ENCODE results near the gene UNC5B. TPM values are rescaled to one million over a fixed set of nuclear protein-coding genes. Genes with fewer than 3 reads are reported as not detected.
A peak's percentile ranks its signal among the peaks of the same experiment; 100 is the strongest.

UNC5B gene
- total RNA-seq, 3 donors from 2014 or later = 0.26 to 0.43 (median 0.35) TPM

- Mint-ChIP-seq H3K9me3 (peaks cover 19% of the 10 kb centered on the region), H3K36me3 (ENCODE audit: insufficient read depth) (no peaks in the 10 kb centered on the region), H3K4me1 (ENCODE audit: low read depth) (no peaks in the 10 kb centered on the region), H3K4me3 (no peak overlapping the region), H3K27me3 (ENCODE audit: low read depth) (peaks cover 22% of the 10 kb centered on the region)
- no peak for DNase-seq
- ATAC-seq = no peak
Measured at GRCh38 chr10:71201849-71202248, 10.5 kb upstream of the UNC5B start.

DNA sequence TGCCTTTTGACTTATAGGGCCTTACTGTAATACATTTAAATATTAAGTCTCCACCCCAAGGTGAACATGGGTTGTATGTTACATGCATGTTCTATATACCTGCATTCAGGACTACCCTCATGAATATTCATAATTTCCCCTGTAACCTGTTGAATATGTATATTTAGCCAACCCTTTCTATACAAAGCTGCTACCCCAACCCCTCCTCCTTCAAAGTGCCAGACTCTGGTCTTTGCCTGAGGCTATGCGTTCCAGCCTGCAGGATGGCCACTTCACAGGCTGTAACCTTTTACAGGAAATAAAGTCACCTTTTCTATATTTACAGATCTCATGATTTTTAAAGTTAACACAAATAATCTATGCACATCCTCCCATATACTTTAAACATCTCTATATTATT is 10.1 kb upstream of the UNC5B start:
- Mint-ChIP-seq H3K36me3 (ENCODE audit: insufficient read depth) (no peaks in the 10 kb centered on the region), H3K4me3 (no peak overlapping the region), H3K4me1 (ENCODE audit: low read depth) (no peaks in the 10 kb centered on the region), H3K27me3 (ENCODE audit: low read depth) (peaks cover 26% of the 10 kb centered on the region), H3K9me3 (peaks cover 17% of the 10 kb centered on the region)
- ATAC-seq (no peak), DNase-seq (no peak)

GRCh38 chr10:71203124-71203523 is 9.2 kb upstream of the UNC5B start:
- no peak overlapping the region for H3K4me3 Mint-ChIP-seq
- no peak for ATAC-seq
- H3K36me3 Mint-ChIP-seq (ENCODE audit: insufficient read depth) = no peaks in the 10 kb centered on the region
- peaks cover 11% of the 10 kb centered on the region for H3K9me3 Mint-ChIP-seq
- H3K4me1 Mint-ChIP-seq (ENCODE audit: low read depth) = no peaks in the 10 kb centered on the region
- DNase-seq = no peak
- H3K27me3 Mint-ChIP-seq (ENCODE audit: low read depth) = peaks cover 32% of the 10 kb centered on the region

GRCh38 chr10:71203716-71204115 is 8.7 kb upstream of the UNC5B start:
- H3K27me3 Mint-ChIP-seq (ENCODE audit: low read depth) = peaks cover 36% of the 10 kb centered on the region
- H3K36me3 Mint-ChIP-seq (ENCODE audit: insufficient read depth) = no peaks in the 10 kb centered on the region
- ATAC-seq (peak in 1 of 2 donors; percentile 18), DNase-seq (no peak)
- peaks cover 5% of the 10 kb centered on the region for H3K9me3 Mint-ChIP-seq
- H3K4me3 Mint-ChIP-seq = no peak overlapping the region
- H3K4me1 Mint-ChIP-seq (ENCODE audit: low read depth) = no peaks in the 10 kb centered on the region

DNA sequence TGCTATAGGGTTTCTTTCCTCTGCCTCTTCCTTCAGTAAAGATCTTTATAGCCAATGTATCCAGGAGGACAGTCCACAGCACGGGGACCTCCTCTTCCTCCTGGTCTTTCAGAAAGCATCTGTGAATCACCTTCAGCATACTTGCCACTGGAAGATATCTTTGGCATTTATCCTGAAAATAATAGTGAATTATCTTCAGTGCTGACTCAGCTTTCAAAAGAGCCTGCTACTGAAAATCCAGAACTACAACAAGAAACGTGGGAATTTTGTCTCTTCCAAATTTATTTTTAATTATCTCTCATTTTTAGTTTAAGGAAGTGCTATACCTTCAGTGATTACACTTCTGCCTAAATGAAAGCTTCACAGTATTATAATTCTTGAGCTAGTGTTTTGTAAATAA is 7.6 kb upstream of the UNC5B start:
- ATAC-seq (no peak), DNase-seq (no peak)
- H3K36me3 Mint-ChIP-seq (ENCODE audit: insufficient read depth) = no peaks in the 10 kb centered on the region
- H3K4me1 Mint-ChIP-seq (ENCODE audit: low read depth) = no peaks in the 10 kb centered on the region
- H3K27me3 Mint-ChIP-seq (ENCODE audit: low read depth) = peaks cover 40% of the 10 kb centered on the region
- no peaks in the 10 kb centered on the region for H3K9me3 Mint-ChIP-seq
- no peak overlapping the region for H3K4me3 Mint-ChIP-seq

- ATAC-seq = no peak
- no peak for DNase-seq
- no peaks in the 10 kb centered on the region for H3K4me1 Mint-ChIP-seq (ENCODE audit: low read depth)
- H3K36me3 Mint-ChIP-seq (ENCODE audit: insufficient read depth) = no peaks in the 10 kb centered on the region
- no peak overlapping the region for H3K4me3 Mint-ChIP-seq
- peaks cover 47% of the 10 kb centered on the region for H3K27me3 Mint-ChIP-seq (ENCODE audit: low read depth)
- no peaks in the 10 kb centered on the region for H3K9me3 Mint-ChIP-seq
Measured at GRCh38 chr10:71205468-71205867, 6.9 kb upstream of the UNC5B start.

DNA sequence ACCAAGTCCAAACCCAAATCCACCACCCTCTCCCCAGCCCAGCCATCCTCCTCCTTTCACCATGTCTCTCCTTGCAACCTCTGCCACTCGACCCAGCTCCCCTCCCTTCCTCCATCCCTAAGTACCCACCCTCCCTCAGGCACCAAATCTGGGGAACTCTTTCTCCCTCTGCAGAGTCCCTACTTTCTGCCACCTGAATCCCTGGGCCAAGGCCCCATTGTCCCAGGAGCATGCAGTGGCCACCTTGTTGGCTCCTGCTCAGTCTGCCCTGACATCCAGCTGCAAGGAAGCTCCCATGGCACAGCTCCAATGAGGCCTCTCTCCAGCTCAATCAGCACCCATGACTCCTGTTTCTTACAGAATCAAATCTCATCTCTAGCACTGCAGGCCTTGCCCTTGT is 5.5 kb upstream of the UNC5B start:
- Mint-ChIP-seq H3K27me3 (ENCODE audit: low read depth) (peaks cover 58% of the 10 kb centered on the region), H3K36me3 (ENCODE audit: insufficient read depth) (no peaks in the 10 kb centered on the region), H3K4me3 (no peak overlapping the region), H3K4me1 (ENCODE audit: low read depth) (peaks cover 2% of the 10 kb centered on the region), H3K9me3 (no peaks in the 10 kb centered on the region)
- DNase-seq (no peak), ATAC-seq (no peak)

GRCh38 chr10:71207578-71207977 is 4.8 kb upstream of the UNC5B start:
- H3K36me3 Mint-ChIP-seq (ENCODE audit: insufficient read depth) = no peaks in the 10 kb centered on the region
- H3K27me3 Mint-ChIP-seq (ENCODE audit: low read depth) = peaks cover 60% of the 10 kb centered on the region

DNA sequence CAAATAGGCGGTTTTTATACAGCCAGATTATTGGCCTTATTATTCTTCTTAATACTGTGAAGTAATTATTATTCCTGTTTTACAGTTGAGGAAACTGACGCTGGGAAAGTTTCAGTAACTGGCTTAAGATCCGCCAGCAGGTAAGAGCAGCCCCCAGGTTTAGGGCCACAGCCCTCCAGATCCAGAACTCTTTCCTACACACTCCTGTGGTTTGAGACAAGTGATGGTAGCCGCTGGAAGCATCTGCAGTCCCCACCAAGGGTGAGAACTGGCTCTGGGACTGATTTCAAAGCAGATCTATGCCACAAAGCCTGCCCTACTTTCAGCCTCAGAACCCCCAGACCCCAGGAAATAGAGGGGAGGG is 3.0 kb upstream of the UNC5B start:
- Mint-ChIP-seq H3K4me1 (ENCODE audit: low read depth) (peaks cover 5% of the 10 kb centered on the region), H3K27me3 (ENCODE audit: low read depth) (peaks cover 66% of the 10 kb centered on the region), H3K4me3 (no peak overlapping the region), H3K36me3 (ENCODE audit: insufficient read depth) (no peaks in the 10 kb centered on the region), H3K9me3 (no peaks in the 10 kb centered on the region)
- ATAC-seq (no peak), DNase-seq (no peak)

More at GRCh38 chr10:71207578-71207977, 4.8 kb upstream of the UNC5B start:
- Mint-ChIP-seq H3K9me3 (no peaks in the 10 kb centered on the region), H3K4me1 (ENCODE audit: low read depth) (peaks cover 2% of the 10 kb centered on the region), H3K4me3 (no peak overlapping the region)
- DNase-seq (no peak), ATAC-seq (no peak)

DNA sequence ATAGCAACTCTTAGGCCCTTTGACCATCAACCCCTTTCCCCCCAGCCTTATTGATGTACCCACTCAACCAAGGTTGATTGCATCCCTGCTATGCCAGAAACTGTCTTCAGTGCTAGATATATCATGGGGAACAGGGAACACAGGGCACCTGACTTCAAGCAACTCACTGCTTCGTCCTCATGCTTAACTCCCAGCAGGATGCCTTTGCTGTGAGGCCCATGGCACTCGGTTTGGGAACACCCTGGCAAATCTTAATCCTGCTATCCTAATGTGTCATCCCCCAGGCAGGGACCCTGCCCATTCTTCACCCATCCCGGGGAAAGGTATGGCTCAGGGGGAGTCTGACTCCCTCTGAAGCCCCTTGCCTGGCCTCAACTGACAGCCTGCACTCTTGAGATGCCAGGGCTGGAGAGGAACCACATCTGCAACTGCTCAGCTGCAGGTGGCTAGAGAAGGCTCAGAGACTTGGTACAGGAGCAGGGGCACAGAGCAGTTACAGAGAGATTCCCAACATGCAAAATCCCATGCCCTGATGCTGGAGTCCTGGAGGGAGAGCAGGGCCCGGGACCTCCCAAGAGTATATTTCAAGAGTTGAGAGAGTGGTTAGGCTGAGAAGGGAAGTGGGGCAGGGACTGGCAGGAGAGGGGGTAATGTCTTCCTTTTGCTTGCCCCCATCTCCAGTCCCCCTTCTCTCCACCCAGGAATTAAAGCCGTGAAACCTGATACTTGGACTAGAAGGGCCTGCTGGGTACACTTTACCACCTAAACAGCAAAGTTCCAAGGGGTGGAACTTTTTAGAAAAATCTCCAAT is 2.4 kb upstream of the UNC5B start:
- no peak for ATAC-seq
- no peaks in the 10 kb centered on the region for H3K9me3 Mint-ChIP-seq
- H3K4me3 Mint-ChIP-seq = no peak overlapping the region
- peaks cover 69% of the 10 kb centered on the region for H3K27me3 Mint-ChIP-seq (ENCODE audit: low read depth)
- DNase-seq = no peak
- no peaks in the 10 kb centered on the region for H3K36me3 Mint-ChIP-seq (ENCODE audit: insufficient read depth)
- H3K4me1 Mint-ChIP-seq (ENCODE audit: low read depth) = peaks cover 5% of the 10 kb centered on the region

- no peak for DNase-seq
- no peak for ATAC-seq
- Mint-ChIP-seq H3K4me1 (ENCODE audit: low read depth) (peaks cover 5% of the 10 kb centered on the region), H3K4me3 (no peak overlapping the region), H3K36me3 (ENCODE audit: insufficient read depth) (no peaks in the 10 kb centered on the region), H3K9me3 (no peaks in the 10 kb centered on the region), H3K27me3 (ENCODE audit: low read depth) (peaks cover 69% of the 10 kb centered on the region)
Measured at GRCh38 chr10:71210542-71210871, 1.9 kb upstream of the UNC5B start.

- Mint-ChIP-seq H3K9me3 (no peaks in the 10 kb centered on the region), H3K36me3 (ENCODE audit: insufficient read depth) (no peaks in the 10 kb centered on the region), H3K4me3 (no peak overlapping the region), H3K27me3 (ENCODE audit: low read depth) (peaks cover 71% of the 10 kb centered on the region), H3K4me1 (ENCODE audit: low read depth) (peaks cover 5% of the 10 kb centered on the region)
- ATAC-seq = no peak
- no peak for DNase-seq
Measured at GRCh38 chr10:71211053-71211452, 1.3 kb upstream of the UNC5B start.

DNA sequence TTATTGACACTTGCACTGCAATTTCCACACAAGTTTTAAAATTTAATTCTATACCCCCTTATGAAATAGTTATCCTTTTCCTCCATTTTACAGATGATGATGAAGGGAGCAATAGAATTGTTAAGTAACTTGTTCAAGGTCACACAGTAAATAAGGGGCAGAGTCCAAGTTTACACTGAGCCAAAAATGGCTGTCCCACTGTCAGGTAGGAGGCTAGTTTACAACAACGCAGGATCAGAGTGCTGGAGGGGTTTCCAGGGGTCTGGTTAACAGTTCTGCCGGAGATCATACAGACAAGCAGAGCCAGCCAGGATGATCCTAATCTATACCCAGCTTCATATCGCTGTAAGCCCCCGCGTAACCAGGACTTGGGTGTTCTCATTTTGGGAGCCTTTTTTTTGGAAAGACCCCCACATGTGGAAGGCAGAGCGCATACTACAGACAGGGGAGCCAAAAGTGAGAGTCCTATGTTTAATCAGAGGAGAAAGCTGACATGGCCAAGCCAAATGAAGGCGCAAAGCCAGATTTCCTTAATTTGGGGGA is 524 bp upstream of the UNC5B start:
- peak overlapping the region; percentile 55 for H3K4me3 Mint-ChIP-seq
- no peaks in the 10 kb centered on the region for H3K36me3 Mint-ChIP-seq (ENCODE audit: insufficient read depth)
- no peaks in the 10 kb centered on the region for H3K9me3 Mint-ChIP-seq
- no peak for DNase-seq
- H3K27me3 Mint-ChIP-seq (ENCODE audit: low read depth) = peaks cover 74% of the 10 kb centered on the region
- H3K4me1 Mint-ChIP-seq (ENCODE audit: low read depth) = peaks cover 7% of the 10 kb centered on the region
- no peak for ATAC-seq

- DNase-seq = no peak
- no peaks in the 10 kb centered on the region for H3K9me3 Mint-ChIP-seq
- no peak for ATAC-seq
- H3K4me3 Mint-ChIP-seq = peak overlapping the region; percentile 70
- H3K36me3 Mint-ChIP-seq (ENCODE audit: insufficient read depth) = no peaks in the 10 kb centered on the region
- H3K4me1 Mint-ChIP-seq (ENCODE audit: low read depth) = peaks cover 9% of the 10 kb centered on the region
- peaks cover 65% of the 10 kb centered on the region for H3K27me3 Mint-ChIP-seq (ENCODE audit: low read depth)
Measured at GRCh38 chr10:71213127-71213621, 804 bp downstream of the UNC5B start.

DNA sequence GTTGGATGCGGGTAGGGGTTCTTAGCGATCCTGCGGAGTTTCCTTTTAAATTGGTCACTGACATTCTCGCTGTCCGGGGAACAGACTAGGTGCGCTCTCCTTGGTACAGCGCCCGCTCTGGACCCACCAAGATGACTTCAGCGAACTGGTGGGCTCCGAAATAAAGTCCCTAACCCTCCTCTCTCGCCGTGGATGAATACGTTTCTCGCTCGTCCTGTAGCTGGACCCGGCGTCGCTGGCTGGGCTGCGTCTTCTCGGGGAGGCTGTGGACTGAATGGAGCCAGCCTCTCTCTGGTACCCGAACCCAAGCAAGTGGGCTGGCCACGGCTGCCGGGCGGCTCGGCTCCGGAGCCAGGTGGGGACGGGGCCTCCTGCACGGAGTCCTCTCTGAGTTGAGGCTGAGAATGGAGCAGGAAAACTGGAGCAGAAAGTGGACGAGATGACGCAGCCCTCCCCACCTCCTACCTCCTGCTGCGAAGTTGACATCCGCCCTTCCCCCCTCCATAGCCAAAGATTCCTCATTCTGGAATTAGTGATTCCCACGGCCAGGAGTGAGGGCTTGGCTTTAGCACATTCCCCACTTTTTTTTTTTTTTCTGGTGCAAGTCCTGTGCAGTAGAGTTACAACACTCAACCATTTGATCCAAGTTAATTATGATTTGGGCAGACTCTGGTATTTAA is 1.5 kb downstream of the UNC5B start:
- DNase-seq (no peak), ATAC-seq (no peak)
- no peaks in the 10 kb centered on the region for H3K36me3 Mint-ChIP-seq (ENCODE audit: insufficient read depth)
- H3K4me1 Mint-ChIP-seq (ENCODE audit: low read depth) = peaks cover 9% of the 10 kb centered on the region
- H3K9me3 Mint-ChIP-seq = no peaks in the 10 kb centered on the region
- peaks cover 65% of the 10 kb centered on the region for H3K27me3 Mint-ChIP-seq (ENCODE audit: low read depth)
- no peak overlapping the region for H3K4me3 Mint-ChIP-seq
